Testis (tissue), 3 donors: ENCODE measurements around the gene ASCC1. TPM values are rescaled to one million over a fixed set of nuclear protein-coding genes. Genes with fewer than 3 reads are reported as not detected.

Experiments
- DNase-seq: peaks from one replicate; pipeline ENCODE4 v3.0.0-alpha.2; 2019
- H3K27ac ChIP-seq, 2 donors: fragments of 200-600 bp; sonication (generic); one replicate each; pipeline ENCODE4 v1.5.1; 2019
- H3K27me3 ChIP-seq: fragments of 200-600 bp; sonication (generic); one replicate; pipeline ENCODE4 v1.5.1; 2019
- H3K36me3 ChIP-seq: fragments of 200-600 bp; sonication (generic); one replicate; pipeline ENCODE4 v1.5.1; 2017; ENCODE audit warnings: low read depth; ENCODE audit errors: missing control alignments
- H3K4me1 ChIP-seq: fragments of 200-600 bp; sonication (generic); one replicate; pipeline ENCODE4 v1.5.1; 2019
- H3K4me3 ChIP-seq, 2 donors: fragments of 200-600 bp; sonication (generic); one replicate each; pipeline ENCODE4 v1.5.1; 2017 to 2019
- H3K9me3 ChIP-seq: fragments of 200-600 bp; sonication (generic); one replicate; pipeline ENCODE4 v1.5.1; 2017
- POLR2A ChIP-seq: fragments of 450-650 bp; IDR thresholded peaks from one replicate; pipeline ENCODE4 v1.6.1; 2017; ENCODE audit warnings: antibody characterized with exemption, mild to moderate bottlenecking, moderate library complexity
- WGBS, 2 donors: methylation state at CpG; one replicate each; pipeline ENCODE4 v1.1.5; 2018; 5-methylcytosine and 5-hydroxymethylcytosine counted together
- intact Hi-C: fragments of 100-400 bp; cut with DNase I; formaldehyde crosslinking; loops from one replicate; pipeline ENCODE4 v1.15.1; 2023; ENCODE audit warnings: low total_unique reads
- polyA plus RNA-seq: library from polyadenylated mRNA; stranded (reverse); fragments of 350-450 nt; fragmentation: Illumina TruSeq; extraction: RNeasy Lipid Tissue Mini Kit (QIAGEN cat#74804); gene quantifications from one replicate; pipeline ENCODE4 v1.2.3, GENCODE V29; 2014; ENCODE audit warnings: low read depth, low replicate concordance; ENCODE audit not compliant: insufficient read depth
- total RNA-seq, 2 donors: library from RNA; depleted of rRNA; stranded (reverse); fragments of >200 nt; gene quantifications; one replicate each; pipeline ENCODE4 v1.2.3, GENCODE V29; 2016
- TF ChIP-seq, protein P1 (sequence below), 3 experiments: fragments of 450-650 bp in 2 of 3; fragments of 200-600 bp in 1 of 3; sonication (generic) in 1 of 3; IDR thresholded peaks; one replicate each; pipeline ENCODE4 v1.5.1; 2016 to 2019; ENCODE audit warnings: antibody characterized with exemption in 3 of 3, mild to moderate bottlenecking in 2 of 3, moderate library complexity in 1 of 3

The ASCC1 gene
- total and polyA plus RNA-seq, 3 donors from 2014 or later, result 47.4 to 58.3 (median 48.8) TPM

DNA sequence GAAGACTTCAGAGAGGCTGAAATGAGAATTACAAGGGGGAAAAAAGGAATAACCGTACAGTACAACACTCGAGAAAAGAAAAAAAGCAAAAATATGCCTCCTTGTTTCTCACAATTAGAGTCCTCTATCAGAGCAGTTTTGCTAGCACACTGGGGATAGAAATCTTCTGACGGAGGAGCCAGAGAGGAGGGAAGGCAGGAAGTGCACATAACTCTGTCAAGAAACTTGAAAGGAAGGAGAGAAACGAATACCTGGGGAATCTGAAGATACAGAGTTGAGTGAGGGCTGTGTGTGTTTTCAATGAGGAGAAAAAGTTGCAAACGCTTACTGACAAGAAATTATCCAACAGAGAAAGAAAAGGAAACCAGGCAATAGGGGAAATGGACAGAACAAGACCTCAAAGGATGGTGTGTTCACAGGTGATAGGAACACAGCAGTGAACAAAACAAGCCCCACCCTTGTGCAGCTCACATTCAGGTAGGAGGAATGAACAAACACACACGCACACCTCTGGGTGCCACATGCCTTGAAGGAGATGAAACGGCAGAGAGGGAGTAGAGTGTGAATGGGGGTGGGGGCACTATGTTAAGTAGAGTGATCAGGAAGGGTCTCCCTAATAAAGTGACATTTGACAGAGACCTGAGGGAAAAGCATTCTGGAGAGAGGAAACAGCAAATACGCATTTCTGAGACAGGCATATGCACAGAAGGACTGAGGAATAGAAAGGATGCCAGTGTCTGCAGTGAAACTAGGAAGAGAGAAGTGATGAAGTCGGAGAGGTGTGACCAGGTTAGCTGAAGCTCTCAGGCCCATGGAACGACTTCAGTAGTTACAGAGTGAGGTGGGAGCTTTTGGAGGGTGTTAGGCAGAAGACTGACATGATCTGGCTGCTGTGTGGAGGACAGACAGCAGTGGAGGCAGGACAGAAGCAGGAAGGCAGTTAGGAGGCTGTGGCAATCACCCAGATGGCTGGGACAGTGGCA lies 81.0 kb downstream of the ASCC1 start:
- WGBS, 2 donors, result 82 to 87% methylated on average over 10 of the region's 10 CpGs
- TF ChIP-seq, protein P1, sequence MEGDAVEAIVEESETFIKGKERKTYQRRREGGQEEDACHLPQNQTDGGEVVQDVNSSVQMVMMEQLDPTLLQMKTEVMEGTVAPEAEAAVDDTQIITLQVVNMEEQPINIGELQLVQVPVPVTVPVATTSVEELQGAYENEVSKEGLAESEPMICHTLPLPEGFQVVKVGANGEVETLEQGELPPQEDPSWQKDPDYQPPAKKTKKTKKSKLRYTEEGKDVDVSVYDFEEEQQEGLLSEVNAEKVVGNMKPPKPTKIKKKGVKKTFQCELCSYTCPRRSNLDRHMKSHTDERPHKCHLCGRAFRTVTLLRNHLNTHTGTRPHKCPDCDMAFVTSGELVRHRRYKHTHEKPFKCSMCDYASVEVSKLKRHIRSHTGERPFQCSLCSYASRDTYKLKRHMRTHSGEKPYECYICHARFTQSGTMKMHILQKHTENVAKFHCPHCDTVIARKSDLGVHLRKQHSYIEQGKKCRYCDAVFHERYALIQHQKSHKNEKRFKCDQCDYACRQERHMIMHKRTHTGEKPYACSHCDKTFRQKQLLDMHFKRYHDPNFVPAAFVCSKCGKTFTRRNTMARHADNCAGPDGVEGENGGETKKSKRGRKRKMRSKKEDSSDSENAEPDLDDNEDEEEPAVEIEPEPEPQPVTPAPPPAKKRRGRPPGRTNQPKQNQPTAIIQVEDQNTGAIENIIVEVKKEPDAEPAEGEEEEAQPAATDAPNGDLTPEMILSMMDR (IDR thresholded peaks at IDR 0.05), result no peak
- no peak for TF ChIP-seq POLR2A
- H3K9me3 ChIP-seq, result no peaks in the 10 kb centered on the region
- intact Hi-C loops, result no loop called here
- H3K4me3 ChIP-seq, result no peak overlapping the region
- H3K36me3 ChIP-seq, result no peaks in the 10 kb centered on the region
- H3K27me3 ChIP-seq, result no peaks in the 10 kb centered on the region
- no peaks in the 10 kb centered on the region for H3K4me1 ChIP-seq
- no peak for DNase-seq
- no peak overlapping the region for H3K27ac ChIP-seq

DNA sequence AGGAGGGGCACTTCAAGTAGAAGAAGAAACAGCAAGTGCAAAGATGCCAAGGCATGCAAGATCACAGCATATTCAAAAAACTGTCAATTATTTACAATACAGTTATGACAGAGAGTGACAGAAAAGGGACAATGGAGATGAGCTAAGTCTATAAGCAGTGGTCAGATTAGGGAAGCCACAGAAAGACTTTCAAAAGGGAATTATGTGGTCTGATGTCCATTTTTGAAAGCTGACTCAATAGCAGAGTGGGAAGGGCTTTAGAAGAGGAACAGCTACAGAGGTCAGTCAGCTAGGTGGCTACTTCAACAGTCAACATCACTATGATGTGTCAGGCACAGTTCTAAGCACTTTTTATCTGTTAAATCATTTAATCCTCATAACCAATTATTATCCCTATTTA lies 82.6 kb downstream of the ASCC1 start:
- TF ChIP-seq, protein P1 (IDR thresholded peaks at IDR 0.05), result no peak
- TF ChIP-seq POLR2A, result no peak
- DNase-seq, result no peak
- intact Hi-C loops, result no loop called here
- Histone ChIP-seq H3K27ac (no peak overlapping the region), H3K4me1 (no peaks in the 10 kb centered on the region), H3K4me3 (no peak overlapping the region), H3K27me3 (no peaks in the 10 kb centered on the region), H3K36me3 (no peaks in the 10 kb centered on the region), H3K9me3 (no peaks in the 10 kb centered on the region)

DNA sequence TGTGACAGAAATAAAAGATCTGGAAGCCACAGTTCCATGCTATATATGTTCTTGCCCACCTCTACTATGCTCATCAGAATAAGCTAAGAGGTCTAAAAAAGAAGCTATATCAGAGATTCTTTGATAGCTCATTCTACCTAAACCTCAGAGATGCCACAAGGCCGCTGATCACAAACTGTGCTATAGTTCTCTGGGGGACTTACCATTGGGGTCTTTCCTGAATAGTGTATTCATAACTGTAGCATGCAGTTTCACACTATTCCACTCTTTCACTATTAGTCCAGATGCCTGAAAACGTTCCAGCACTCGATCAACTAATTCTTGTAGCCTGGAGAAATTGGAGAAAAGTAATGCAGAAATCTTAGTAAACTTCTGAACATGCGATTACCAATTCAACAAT lies 83.2 kb downstream of the ASCC1 start:
- H3K27me3 ChIP-seq, result no peaks in the 10 kb centered on the region
- no peak overlapping the region for H3K27ac ChIP-seq
- DNase-seq, result no peak
- no peaks in the 10 kb centered on the region for H3K4me1 ChIP-seq
- H3K36me3 ChIP-seq, result no peaks in the 10 kb centered on the region
- TF ChIP-seq POLR2A, result no peak
- TF ChIP-seq, protein P1 (IDR thresholded peaks at IDR 0.05), result no peak
- WGBS, 2 donors, result 84 to 92% methylated on average over 4 of the region's 4 CpGs
- intact Hi-C loops, result no loop called here
- H3K9me3 ChIP-seq, result no peaks in the 10 kb centered on the region
- H3K4me3 ChIP-seq, result no peak overlapping the region

DNA sequence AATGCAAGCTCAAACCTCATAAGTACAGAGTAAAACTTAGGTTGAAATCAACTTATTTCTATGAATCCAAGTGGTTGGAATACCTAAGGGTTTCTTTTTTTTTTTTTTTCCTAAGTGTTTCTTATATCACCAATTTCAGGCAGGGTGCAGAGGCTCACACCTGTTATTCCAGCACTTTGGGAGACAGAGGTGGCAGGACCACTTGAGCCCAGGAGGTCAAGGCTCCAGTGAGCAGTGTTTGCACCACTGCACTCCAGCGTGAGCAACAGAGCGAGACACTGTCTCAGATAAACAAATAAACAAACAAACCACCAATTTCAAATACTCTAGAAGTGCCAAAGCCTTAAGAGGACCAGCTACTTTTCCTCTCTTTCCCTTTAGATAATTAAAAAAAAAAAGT lies 88.5 kb downstream of the ASCC1 start:
- H3K4me1 ChIP-seq, result peaks cover 19% of the 10 kb centered on the region
- no peak overlapping the region for H3K27ac ChIP-seq
- intact Hi-C loops, result no loop called here
- no peaks in the 10 kb centered on the region for H3K36me3 ChIP-seq
- no peak for DNase-seq
- no peak overlapping the region for H3K4me3 ChIP-seq
- H3K27me3 ChIP-seq, result no peaks in the 10 kb centered on the region
- 82 to 85% methylated on average over 2 of the region's 2 CpGs for WGBS, 2 donors
- no peaks in the 10 kb centered on the region for H3K9me3 ChIP-seq
- TF ChIP-seq POLR2A, result no peak
- TF ChIP-seq, protein P1 (IDR thresholded peaks at IDR 0.05), result no peak

DNA sequence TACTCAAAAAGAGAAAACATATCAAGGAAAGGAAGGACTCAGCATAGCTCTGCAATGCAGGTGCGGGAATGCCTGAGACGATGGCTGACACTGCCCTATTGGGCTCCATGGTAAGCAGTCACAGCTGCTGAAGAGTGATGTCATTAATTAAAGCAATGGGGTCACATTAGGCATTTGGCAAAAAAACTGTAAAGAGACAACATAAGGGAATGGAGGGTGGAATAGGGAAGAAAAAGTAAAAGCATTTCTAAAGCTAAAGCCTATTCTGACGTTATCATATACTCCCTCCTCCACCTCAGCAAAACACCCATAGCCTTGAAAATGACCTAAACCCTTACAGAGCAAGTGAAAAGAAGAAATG lies 89.2 kb downstream of the ASCC1 start:
- no peak overlapping the region for H3K4me3 ChIP-seq
- no peaks in the 10 kb centered on the region for H3K9me3 ChIP-seq
- H3K4me1 ChIP-seq, result peaks cover 19% of the 10 kb centered on the region
- intact Hi-C loops, result no loop called here
- TF ChIP-seq, protein P1 (IDR thresholded peaks at IDR 0.05), result no peak
- TF ChIP-seq POLR2A, result no peak
- DNase-seq, result no peak
- no peaks in the 10 kb centered on the region for H3K27me3 ChIP-seq
- H3K27ac ChIP-seq, result no peak overlapping the region
- H3K36me3 ChIP-seq, result no peaks in the 10 kb centered on the region
- 72 to 89% methylated on average over 3 of the region's 3 CpGs for WGBS, 2 donors
